GM12878 (cell line): ENCODE results near the gene MYBL2. TPM values are rescaled to one million over a fixed set of nuclear protein-coding genes. Genes with fewer than 3 reads are reported as not detected.

Experiments
- ATAC-seq: fragments of 200-7000 bp; cut with Tn5 transposase; 3 replicates; pipeline ENCODE4 v1.9.1; 2020; ENCODE audit warnings: mild to moderate bottlenecking, moderate library complexity
- BruUV-seq: library from RNA; stranded (reverse); fragments of 400-500 nt; replicated peaks from 2 replicates; lab custom pipeline; 2021; lab: Mats Ljungman, UMichigan
- CTCF ChIA-PET: fragments of 300-600 bp; sonication (Branson Sonifier 250); formaldehyde crosslinking; extraction: SDS; loops from one replicate; lab custom pipeline; 2021; ENCODE audit warnings: inconsistent platforms; lab: Yijun Ruan, JAX
- POLR2A ChIA-PET: fragments of 350-600 bp; formaldehyde crosslinking; extraction: SDS; loops from one replicate; lab custom pipeline; 2021; ENCODE audit warnings: inconsistent platforms; lab: Charles Lee
- RAD21 ChIA-PET: fragments of 300-600 bp; sonication (Branson Sonifier 250); formaldehyde crosslinking; loops from one replicate; lab custom pipeline; 2023; ENCODE audit warnings: antibody characterized with exemption; ENCODE audit not compliant: unreplicated experiment; lab: Charles Lee
- SMC1A ChIA-PET: fragments of 300-600 bp; sonication (Branson Sonifier 250); formaldehyde crosslinking; loops from one replicate; lab custom pipeline; 2023; ENCODE audit not compliant: unreplicated experiment, uncharacterized antibody; lab: Charles Lee
- DNase-seq: peaks from one replicate; pipeline ENCODE4 v3.0.0-alpha.2; 2011; ENCODE audit warnings: low read depth, low spot score
- FAIRE-seq: peaks from 3 replicates; lab custom pipeline; 2011; peaks lifted over from hg19 to GRCh38; lab: Jason Lieb, UNC
- H2AFZ ChIP-seq: 2 replicates; pipeline ENCODE4 v1.6.0; 2011; ENCODE audit warnings: low read depth, low read length, control low read depth; ENCODE audit not compliant: control insufficient read depth
- H3K27ac ChIP-seq: 2 replicates; pipeline ENCODE4 v1.5.1; 2011; ENCODE audit warnings: control low read depth; ENCODE audit not compliant: control insufficient read depth, insufficient read depth
- H3K27me3 ChIP-seq, 2 experiments: replicated peaks in 1 of 2; 2 replicates each; pipeline versions ENCODE4 v1.6.0 to v1.6.1; 2011; ENCODE audit warnings: low read length in 1 of 2; ENCODE audit not compliant: control insufficient read depth in 2 of 2, insufficient read depth in 2 of 2
- H3K36me3 ChIP-seq, 2 experiments: 2 replicates each; pipeline ENCODE4 v1.5.1; 2011; ENCODE audit warnings: low read length in 1 of 2; ENCODE audit not compliant: control insufficient read depth in 2 of 2, insufficient read depth in 2 of 2
- H3K4me1 ChIP-seq: 2 replicates; pipeline ENCODE4 v1.6.1; 2011; ENCODE audit warnings: mild to moderate bottlenecking, low read length, moderate library complexity, mixed read lengths; ENCODE audit not compliant: control insufficient read depth, insufficient read depth
- H3K4me2 ChIP-seq: 2 replicates; pipeline ENCODE4 v1.6.0; 2011; ENCODE audit warnings: control low read depth; ENCODE audit not compliant: control insufficient read depth, insufficient read depth
- H3K4me3 ChIP-seq: fragments of 200-600 bp; sonication (generic); 2 replicates; pipeline ENCODE4 v1.5.1; 2016
- H3K79me2 ChIP-seq: 2 replicates; pipeline ENCODE4 v1.6.0; 2011; ENCODE audit warnings: low read length; ENCODE audit not compliant: control insufficient read depth, insufficient read depth
- H3K9ac ChIP-seq: 2 replicates; pipeline ENCODE4 v1.8.0; 2011; ENCODE audit warnings: low read length, control low read depth, mixed read lengths; ENCODE audit not compliant: control insufficient read depth, insufficient read depth
- H3K9me3 ChIP-seq: replicated peaks from 3 replicates; pipeline ENCODE4 v1.5.1; 2011; ENCODE audit warnings: mild to moderate bottlenecking, low read length; ENCODE audit not compliant: control insufficient read depth, insufficient read depth
- H4K20me1 ChIP-seq: 2 replicates; pipeline ENCODE4 v1.6.0; 2011; ENCODE audit not compliant: control insufficient read depth, insufficient read depth
- BCL11A ChIP-seq: IDR thresholded peaks from 2 replicates; pipeline ENCODE4 v1.6.1; 2011; ENCODE audit warnings: low read depth, low read length
- CREM ChIP-seq: IDR thresholded peaks from 2 replicates; pipeline ENCODE4 v1.6.1; 2014; ENCODE audit warnings: antibody characterized with exemption, low read depth
- EED ChIP-seq: sonication (generic); IDR thresholded peaks from 2 replicates; pipeline ENCODE4 v1.6.1; 2016; ENCODE audit warnings: antibody characterized with exemption, low read depth
- IKZF2 ChIP-seq, 2 experiments: fragments of 450-650 bp; IDR thresholded peaks; 2 replicates each; pipeline ENCODE4 v1.6.1; 2017; ENCODE audit warnings: mild to moderate bottlenecking in 2 of 2, moderate library complexity in 2 of 2
- MEF2B ChIP-seq: fragments of 450-650 bp; IDR thresholded peaks from 2 replicates; pipeline ENCODE4 v1.6.1; 2018; ENCODE audit warnings: mild to moderate bottlenecking, moderate library complexity; ENCODE audit not compliant: partially characterized antibody, poor library complexity, severe bottlenecking
- MTA2 ChIP-seq: fragments of 450-650 bp; IDR thresholded peaks from 2 replicates; pipeline ENCODE4 v1.6.1; 2016; ENCODE audit warnings: low read depth, mild to moderate bottlenecking, moderate library complexity
- TAF1 ChIP-seq: IDR thresholded peaks from 2 replicates; pipeline ENCODE4 v1.6.1; 2011; ENCODE audit warnings: mild to moderate bottlenecking, low read depth, low read length, borderline replicate concordance
- TARDBP ChIP-seq: IDR thresholded peaks from 2 replicates; pipeline ENCODE4 v1.6.1; 2016; ENCODE audit warnings: borderline replicate concordance
- ZNF274 ChIP-seq: IDR thresholded peaks from one replicate; pipeline ENCODE4 v1.8.0; 2011; ENCODE audit not compliant: insufficient read length, insufficient read depth
- WGBS: methylation state at CpG from one replicate; pipeline ENCODE4 v1.1.6; 2016; ENCODE audit warnings: low lambda C conversion rate; ENCODE audit not compliant: insufficient replicate concordance, insufficient coverage; ENCODE audit errors: missing lambda C conversion rate; 5-methylcytosine and 5-hydroxymethylcytosine counted together
- in situ Hi-C: fragments of 300-500 bp; cut with MboI; formaldehyde crosslinking; loops from 9 replicates; pipeline ENCODE4 v1.14.3; 2018; ENCODE audit warnings: mixed read lengths
- intact Hi-C: fragments of 100-400 bp; cut with micrococcal nuclease; formaldehyde crosslinking; loops from one replicate; pipeline ENCODE4 v1.14.2; 2022; ENCODE audit not compliant: unreplicated experiment
- polyA plus RNA-seq, 11 experiments: library from polyadenylated mRNA; depleted of rRNA in 4 of 11; unstranded in 6 of 11; stranded (reverse) in 5 of 11; fragments of >200 nt; fragmentation: Nextera tagmentation in 4 of 11; fragmentation: Illumina TruSeq in 1 of 11; extraction: Ambion mirVana in 4 of 11; extraction: Trizol in 1 of 11; gene quantifications; 1 replicate in 1 of 11; 2 replicates in 10 of 11; pipeline versions ENCODE4 v1.2.1 to v1.2.3, GENCODE V29; 2011 to 2016; ENCODE audit warnings: inconsistent platforms in 2 of 11, missing spikeins in 2 of 11, low read depth in 1 of 11
- total RNA-seq, 4 experiments: library from RNA; depleted of rRNA in 3 of 4; stranded (reverse); fragments of >200 nt in 3 of 4; fragmentation: Illumina TruSeq in 1 of 4; extraction: Trizol in 1 of 4; gene quantifications; 2 replicates each; pipeline versions ENCODE4 v1.2.1 to v1.2.3, GENCODE V29; 2013 to 2021
- TF ChIP-seq, protein P1 (sequence below): fragments of 450-650 bp; IDR thresholded peaks from 2 replicates; pipeline ENCODE4 v1.6.1; 2018; ENCODE audit warnings: borderline replicate concordance, mild to moderate bottlenecking; ENCODE audit not compliant: partially characterized antibody
- TF ChIP-seq, protein P2 (sequence below): IDR thresholded peaks from 2 replicates; pipeline ENCODE4 v1.6.1; 2011; ENCODE audit warnings: borderline replicate concordance, low read depth, mild to moderate bottlenecking, moderate library complexity, mixed read lengths, low read length; ENCODE audit not compliant: insufficient read depth; ENCODE audit errors: extremely low read length
- TF ChIP-seq, protein P3 (sequence below): IDR thresholded peaks from 2 replicates; pipeline ENCODE4 v1.6.1; 2012; ENCODE audit warnings: low read depth, low read length, improper control_type of control experiment

The MYBL2 gene
- total and polyA plus RNA-seq, 10 of the 15 experiments (the other 5 are each of a cell fraction or from before 2014, with no cell fraction given), result 4.5 to 213 (median 74.2) TPM

DNA sequence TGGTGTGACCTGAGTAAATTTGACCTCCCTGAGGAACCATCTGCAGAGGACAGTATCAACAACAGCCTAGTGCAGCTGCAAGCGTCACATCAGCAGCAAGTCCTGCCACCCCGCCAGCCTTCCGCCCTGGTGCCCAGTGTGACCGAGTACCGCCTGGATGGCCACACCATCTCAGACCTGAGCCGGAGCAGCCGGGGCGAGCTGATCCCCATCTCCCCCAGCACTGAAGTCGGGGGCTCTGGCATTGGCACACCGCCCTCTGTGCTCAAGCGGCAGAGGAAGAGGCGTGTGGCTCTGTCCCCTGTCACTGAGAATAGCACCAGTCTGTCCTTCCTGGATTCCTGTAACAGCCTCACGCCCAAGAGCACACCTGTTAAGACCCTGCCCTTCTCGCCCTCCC, 35.6 kb downstream of the MYBL2 start:
- H3K9ac ChIP-seq, result no peak overlapping the region
- CTCF ChIA-PET, result no interaction called here
- no peak overlapping the region for H3K4me2 ChIP-seq
- ATAC-seq, result no peak
- intact Hi-C loops, result no loop called here
- FAIRE-seq, result no peak
- H4K20me1 ChIP-seq, result no peaks in the 10 kb centered on the region
- H3K4me3 ChIP-seq, result no peak overlapping the region
- H3K4me1 ChIP-seq, result no peaks in the 10 kb centered on the region
- TSS peak; percentile 46 for BruUV-seq
- H3K36me3 ChIP-seq, result peaks cover 34 to 45% of the 10 kb centered on the region in 2 experiments; a peak in 3 of 4 replicates
- H3K27me3 ChIP-seq, result no peaks in the 10 kb centered on the region
- no peak for TF ChIP-seq TAF1
- no peaks in the 10 kb centered on the region for H3K9me3 ChIP-seq
- DNase-seq, result no peak
- POLR2A ChIA-PET, result no interaction called here
- SMC1A ChIA-PET, result no interaction called here
- RAD21 ChIA-PET, result no interaction called here
- in situ Hi-C loops, result no loop called here
- H3K79me2 ChIP-seq, result no peaks in the 10 kb centered on the region
- 98% methylated on average over 14 of the region's 14 CpGs for WGBS
- no peak overlapping the region for H3K27ac ChIP-seq
- no peak overlapping the region for H2AFZ ChIP-seq

DNA sequence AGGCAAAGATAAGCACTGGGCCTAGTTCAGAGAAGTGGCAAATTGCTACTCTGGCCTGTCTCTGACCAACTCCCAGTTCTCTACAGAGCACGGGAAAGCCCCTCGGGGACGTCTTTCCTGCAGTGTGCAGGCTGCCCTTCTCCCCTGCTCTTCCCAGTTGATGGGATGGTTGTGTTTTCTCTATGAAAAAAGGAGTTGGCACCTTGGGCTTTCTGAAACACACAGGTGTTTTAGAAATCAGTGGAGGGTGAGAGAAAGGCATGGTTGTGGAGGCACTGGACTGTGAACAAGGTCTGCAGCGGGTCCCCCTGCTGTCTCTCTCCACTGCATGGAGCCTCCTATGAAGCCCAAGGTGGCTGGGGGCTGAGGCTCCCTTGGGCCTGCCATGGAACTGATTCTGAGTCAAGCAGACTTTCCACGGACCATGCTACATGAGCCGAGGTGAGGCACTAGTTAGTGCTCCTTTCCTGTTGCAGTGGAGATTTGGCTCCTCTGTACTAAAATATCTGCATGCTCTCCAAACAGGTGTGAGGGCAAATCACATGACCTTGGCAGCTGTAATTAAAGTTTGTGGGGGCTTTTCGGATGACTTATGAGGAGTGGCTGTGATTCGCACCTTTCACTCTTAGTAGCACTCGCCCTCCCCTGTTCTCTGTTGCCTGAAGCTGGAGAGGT, 43.6 kb downstream of the MYBL2 start:
- 3% methylated on average over 9 of the region's 9 CpGs for WGBS
- 0 out of 2 replicates have a peak, but pooled peaks have one; percentile 34 for TF ChIP-seq CREM
- TF ChIP-seq, protein P1, sequence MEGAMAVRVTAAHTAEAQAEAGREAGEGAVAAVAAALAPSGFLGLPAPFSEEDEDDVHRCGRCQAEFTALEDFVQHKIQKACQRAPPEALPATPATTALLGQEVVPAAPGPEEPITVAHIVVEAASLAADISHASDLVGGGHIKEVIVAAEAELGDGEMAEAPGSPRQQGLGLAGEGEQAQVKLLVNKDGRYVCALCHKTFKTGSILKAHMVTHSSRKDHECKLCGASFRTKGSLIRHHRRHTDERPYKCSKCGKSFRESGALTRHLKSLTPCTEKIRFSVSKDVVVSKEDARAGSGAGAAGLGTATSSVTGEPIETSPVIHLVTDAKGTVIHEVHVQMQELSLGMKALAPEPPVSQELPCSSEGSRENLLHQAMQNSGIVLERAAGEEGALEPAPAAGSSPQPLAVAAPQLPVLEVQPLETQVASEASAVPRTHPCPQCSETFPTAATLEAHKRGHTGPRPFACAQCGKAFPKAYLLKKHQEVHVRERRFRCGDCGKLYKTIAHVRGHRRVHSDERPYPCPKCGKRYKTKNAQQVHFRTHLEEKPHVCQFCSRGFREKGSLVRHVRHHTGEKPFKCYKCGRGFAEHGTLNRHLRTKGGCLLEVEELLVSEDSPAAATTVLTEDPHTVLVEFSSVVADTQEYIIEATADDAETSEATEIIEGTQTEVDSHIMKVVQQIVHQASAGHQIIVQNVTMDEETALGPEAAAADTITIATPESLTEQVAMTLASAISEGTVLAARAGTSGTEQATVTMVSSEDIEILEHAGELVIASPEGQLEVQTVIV, result no peak
- no peak for TF ChIP-seq ZNF274
- TF ChIP-seq EED, result peak; percentile 79
- peak; percentile 55 for TF ChIP-seq MEF2B
- TF ChIP-seq IKZF2 (IDR thresholded peaks at IDR 0.05), result peak; percentile 54 to 62; a peak in 3 of 4 replicates
- TF ChIP-seq, protein P2, sequence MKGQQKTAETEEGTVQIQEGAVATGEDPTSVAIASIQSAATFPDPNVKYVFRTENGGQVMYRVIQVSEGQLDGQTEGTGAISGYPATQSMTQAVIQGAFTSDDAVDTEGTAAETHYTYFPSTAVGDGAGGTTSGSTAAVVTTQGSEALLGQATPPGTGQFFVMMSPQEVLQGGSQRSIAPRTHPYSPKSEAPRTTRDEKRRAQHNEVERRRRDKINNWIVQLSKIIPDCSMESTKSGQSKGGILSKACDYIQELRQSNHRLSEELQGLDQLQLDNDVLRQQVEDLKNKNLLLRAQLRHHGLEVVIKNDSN, result peak; percentile 59
- no peak for TF ChIP-seq BCL11A
- peak; percentile 64 for TF ChIP-seq MTA2
- TF ChIP-seq, protein P3, sequence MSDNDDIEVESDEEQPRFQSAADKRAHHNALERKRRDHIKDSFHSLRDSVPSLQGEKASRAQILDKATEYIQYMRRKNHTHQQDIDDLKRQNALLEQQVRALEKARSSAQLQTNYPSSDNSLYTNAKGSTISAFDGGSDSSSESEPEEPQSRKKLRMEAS, result peak; percentile 38; the same call in 1 of the 2 replicates
- 0 out of 2 replicates have a peak, but pooled peaks have one; percentile 3 for TF ChIP-seq TARDBP

More for the DNA sequence above, 43.6 kb downstream of the MYBL2 start:
- RAD21 ChIA-PET, result interaction anchor here (0.8 to 1.8 kb wide), 11 partner anchors 11 to 362 kb away, joined by 3 to 8 read pairs (median 4); no protein-coding TSS in a partner anchor
- POLR2A ChIA-PET, result interaction anchor here (0.6 to 1.7 kb wide), 7 partner anchors 11 to 37 kb away, joined by 3 to 6 read pairs (median 4); no protein-coding TSS in a partner anchor
- Histone ChIP-seq H3K27me3 (no peaks in the 10 kb centered on the region), H3K4me1 (peaks cover 30% of the 10 kb centered on the region), H3K9ac (peak overlapping the region; percentile 49), H3K4me2 (peak overlapping the region; percentile 5), H3K27ac (peak overlapping the region; percentile 74), H3K79me2 (peaks cover 3% of the 10 kb centered on the region), H4K20me1 (no peaks in the 10 kb centered on the region), H3K9me3 (no peaks in the 10 kb centered on the region), H2AFZ (peak overlapping the region; percentile 35), H3K4me3 (no peak overlapping the region), H3K36me3 (peaks cover 7 to 37% of the 10 kb centered on the region in 2 experiments; a peak in 3 of 4 replicates)
- SMC1A ChIA-PET, result interaction anchor here (0.6 to 1.7 kb wide), 10 partner anchors 12 to 42 kb away, joined by 3 to 12 read pairs (median 4); no protein-coding TSS in a partner anchor
- peak; percentile 59 for DNase-seq
- intact Hi-C loops, result no loop called here
- no TSS peak for BruUV-seq
- CTCF ChIA-PET, result interaction anchor here (0.8 to 2.7 kb wide), 5 partner anchors 12 to 370 kb away, joined by 3 to 15 read pairs (median 4); no protein-coding TSS in a partner anchor
- peak; percentile 85 for ATAC-seq
- FAIRE-seq, result no peak
- in situ Hi-C loops, result no loop called here
